Fibroblast of peridontal ligament (primary cell): ENCODE results near the gene KLHDC9.
A peak's percentile ranks its signal among the peaks of the same experiment; 100 is the strongest.

Experiments
- DNase-seq: peaks from one replicate; pipeline ENCODE4 v3.0.0-alpha.2; 2010; ENCODE audit errors: extremely low read depth

KLHDC9 gene

GRCh38 chr1:161076410-161076809 lies 21.8 kb upstream of the KLHDC9 start:
- DNase-seq = no peak

GRCh38 chr1:161077426-161077825 lies 20.7 kb upstream of the KLHDC9 start:
- no peak for DNase-seq

DNA sequence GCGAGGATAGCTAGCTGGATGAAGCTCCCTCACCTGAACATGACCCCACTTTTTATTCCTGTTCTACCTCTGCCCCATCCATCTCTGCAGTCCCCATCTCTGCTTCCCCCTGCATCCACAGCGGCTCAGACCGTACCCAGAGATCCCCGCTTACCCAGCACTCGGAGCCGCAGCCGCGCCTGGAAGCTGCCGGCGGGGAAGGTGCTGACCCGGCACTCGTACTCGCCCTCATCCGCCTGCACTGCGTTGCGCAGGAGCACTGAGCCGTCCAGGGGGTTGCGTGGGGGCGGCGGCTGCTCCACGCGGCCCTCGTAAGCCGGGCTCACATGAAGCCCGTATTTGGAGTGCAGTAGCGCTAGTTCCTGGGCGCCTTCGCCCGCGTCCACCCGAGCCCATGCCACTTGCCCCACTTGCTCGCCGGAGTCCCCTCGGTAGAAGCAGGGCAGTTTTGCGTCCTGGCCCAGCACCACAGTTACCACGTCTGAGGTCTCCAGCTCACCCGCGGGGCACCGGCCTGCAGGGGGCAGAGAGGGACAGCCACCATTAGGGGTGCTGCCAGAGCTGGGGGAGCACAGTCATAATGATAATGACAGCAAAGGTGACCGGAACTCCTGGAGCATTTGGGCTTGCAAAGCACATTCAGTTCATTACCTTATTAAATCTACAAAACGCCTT lies 18.6 kb upstream of the KLHDC9 start:
- DNase-seq = no peak

GRCh38 chr1:161080441-161081405 lies 17.4 kb upstream of the KLHDC9 start:
- peak; percentile 13 for DNase-seq

GRCh38 chr1:161081519-161081918 lies 16.6 kb upstream of the KLHDC9 start:
- DNase-seq = no peak

DNA sequence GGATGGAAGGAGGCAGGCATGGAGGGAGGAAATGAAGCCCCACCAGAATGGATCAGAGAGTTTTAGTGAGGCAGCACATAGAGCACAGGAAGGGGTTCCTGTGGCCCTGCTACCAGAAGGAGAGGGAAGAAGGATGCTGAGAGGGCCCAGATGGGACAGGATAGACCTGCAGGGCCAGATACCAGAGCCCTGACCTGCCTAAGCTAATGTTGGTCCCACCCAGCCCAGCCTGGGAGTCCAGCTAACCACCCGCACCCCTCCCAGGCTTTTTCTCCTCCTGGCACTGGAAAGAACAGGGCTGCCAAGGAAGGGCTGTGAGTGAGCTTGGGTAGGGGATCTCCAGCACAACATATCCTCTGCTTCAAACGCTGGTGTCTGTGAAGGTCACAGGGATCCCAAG lies 15.7 kb upstream of the KLHDC9 start:
- no peak for DNase-seq

GRCh38 chr1:161082996-161083747 lies 15.0 kb upstream of the KLHDC9 start:
- DNase-seq = peak; percentile 85

- DNase-seq = peak; percentile 11
These were observed 14.2 kb upstream of the KLHDC9 start for GRCh38 chr1:161083748-161084596.

DNA sequence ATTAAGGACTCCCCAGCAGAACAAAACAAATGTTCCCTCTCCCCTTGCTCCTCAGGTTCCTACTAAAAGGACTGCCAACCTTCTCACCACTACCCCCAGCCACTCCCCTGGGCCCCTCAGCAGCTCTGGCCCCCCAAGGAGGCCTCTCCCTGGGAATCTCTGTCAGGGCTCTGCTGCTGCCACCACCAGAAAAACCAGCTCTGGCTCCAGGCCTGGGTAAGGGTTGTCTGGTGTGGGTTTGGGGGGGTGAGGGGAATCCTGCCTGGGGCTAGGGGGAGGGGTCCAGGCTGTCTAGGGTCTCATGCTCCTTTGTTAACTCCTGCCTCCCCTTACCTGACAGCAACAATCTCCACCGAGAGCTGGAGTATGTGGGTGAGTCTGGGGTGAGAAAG lies 13.6 kb upstream of the KLHDC9 start:
- no peak for DNase-seq

GRCh38 chr1:161085165-161085564 lies 13.0 kb upstream of the KLHDC9 start:
- DNase-seq = no peak

DNA sequence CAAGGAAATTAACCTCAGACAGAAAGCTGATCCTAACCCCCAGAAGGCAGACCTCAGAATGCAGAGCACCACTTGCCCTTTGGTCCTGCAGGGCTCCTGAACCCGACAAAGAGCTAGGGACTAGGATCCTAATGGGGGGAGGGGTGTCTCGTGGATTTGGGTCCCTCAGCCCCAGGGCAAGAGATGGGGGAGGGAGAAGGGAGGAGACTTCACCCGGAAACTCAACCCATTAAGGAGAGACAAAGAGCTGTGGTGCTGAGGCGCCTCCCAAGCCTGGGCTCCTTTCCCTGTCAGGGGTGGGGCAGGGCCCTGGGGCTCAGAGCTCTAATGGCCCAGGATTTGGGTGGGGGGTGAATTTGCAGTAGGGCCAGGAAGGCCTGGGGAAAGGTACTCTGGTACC lies 11.7 kb upstream of the KLHDC9 start:
- DNase-seq = no peak

- DNase-seq = peak; percentile 30
These were observed 9.5 kb upstream of the KLHDC9 start for GRCh38 chr1:161088587-161089110.

- DNase-seq = no peak
These were observed 8.8 kb upstream of the KLHDC9 start, which contains the start of gene NECTIN4 for GRCh38 chr1:161089251-161089924. TSS of gene NECTIN4 (minus strand) at chr1:161089558. CDS start at chr1:161089296, 262 bp downstream.

GRCh38 chr1:161089938-161090337 lies 8.2 kb upstream of the KLHDC9 start:
- DNase-seq = no peak

- no peak for DNase-seq
These were observed 7.5 kb upstream of the KLHDC9 start for GRCh38 chr1:161090617-161091016.

DNA sequence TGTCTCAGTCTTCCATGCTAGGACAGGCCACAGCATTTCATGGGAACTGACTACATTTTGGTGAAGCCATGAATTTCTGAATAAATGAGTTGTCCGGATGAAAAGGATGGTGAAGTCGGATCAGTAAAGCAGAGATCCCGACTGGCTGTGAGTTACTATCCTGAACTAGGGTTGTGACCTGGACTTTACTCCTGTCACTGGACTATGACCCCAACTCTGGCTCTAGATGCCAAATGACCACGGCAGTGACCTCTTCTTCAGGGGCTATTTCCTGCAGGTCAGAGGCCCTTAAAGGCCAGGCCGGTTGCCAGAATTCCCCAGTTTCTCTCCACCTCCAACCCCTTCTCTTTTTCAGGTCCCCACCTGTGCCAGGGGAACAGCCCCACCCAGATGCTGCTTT lies 7.1 kb upstream of the KLHDC9 start:
- no peak for DNase-seq

- DNase-seq = no peak
These were observed 6.2 kb upstream of the KLHDC9 start for GRCh38 chr1:161091796-161092507.

- no peak for DNase-seq
These were observed 5.5 kb upstream of the KLHDC9 start for GRCh38 chr1:161092621-161093028.

DNA sequence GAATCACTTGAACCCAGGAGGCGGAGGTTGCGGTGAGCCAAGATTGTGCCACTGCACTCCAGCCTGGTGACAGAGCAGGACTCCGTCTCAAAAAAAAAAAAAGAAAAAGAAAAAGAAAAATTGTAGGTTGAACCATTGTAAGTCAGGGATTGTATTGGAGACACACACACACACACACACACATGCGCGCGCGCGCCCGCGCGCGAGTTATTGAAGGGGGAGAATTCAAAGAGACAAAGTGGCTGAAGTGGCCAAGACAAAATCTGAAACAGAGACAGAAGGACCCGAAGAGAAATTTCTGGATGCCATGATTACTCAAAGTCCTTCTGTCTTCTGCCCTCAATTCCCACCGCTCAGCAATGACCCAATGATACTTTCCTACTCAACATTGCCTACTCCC lies 3.7 kb upstream of the KLHDC9 start:
- no peak for DNase-seq

- no peak for DNase-seq
These were observed 2.9 kb upstream of the KLHDC9 start for GRCh38 chr1:161095230-161095629.
